ENCODE results near the gene HSPG2.
"Not testable (repeated sequence)": the region's sequence is repeated elsewhere in the genome, so short reads cannot be mapped to it uniquely, and the experiment has no call there.

HSPG2 gene

GRCh38 chr1:21946836-21947587 lies 9.9 kb upstream of the HSPG2 start:
- in situ Hi-C loops (cut with MboI; ENCODE audit: low sequenced_read_pairs, unreplicated experiment) = no loop called here
- TF ChIP-seq CTCF (IDR thresholded peaks at IDR 0.05; ENCODE audit: borderline replicate concordance, control extremely low read depth, extremely low read depth, insufficient read depth, missing control alignments) = no peak
- no peak for DNase-seq (ENCODE audit: low spot score)

DNA sequence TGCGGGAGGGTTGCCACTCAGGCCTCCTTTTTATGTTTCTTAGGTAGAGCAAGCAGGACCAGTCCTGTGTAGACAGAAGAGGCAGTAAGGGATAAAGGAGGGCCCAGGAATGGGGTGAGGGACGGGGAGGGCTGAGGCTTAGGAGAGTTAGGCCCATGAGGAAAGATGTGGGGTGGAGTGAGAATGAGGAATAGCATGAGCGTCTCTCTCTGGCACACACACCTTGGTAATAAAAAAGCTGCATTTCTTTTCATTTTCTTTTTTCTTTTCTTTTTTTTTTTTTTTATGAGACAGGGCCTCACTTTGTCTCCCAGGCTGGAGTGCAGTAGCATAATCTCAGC lies 7.6 kb upstream of the HSPG2 start:
- in situ Hi-C loops (cut with MboI; ENCODE audit: low sequenced_read_pairs, unreplicated experiment) = no loop called here
- TF ChIP-seq CTCF (IDR thresholded peaks at IDR 0.05; ENCODE audit: borderline replicate concordance, control extremely low read depth, extremely low read depth, insufficient read depth, missing control alignments) = no peak
- DNase-seq (ENCODE audit: low spot score) = no peak

GRCh38 chr1:21942959-21943640 lies 6.0 kb upstream of the HSPG2 start:
- in situ Hi-C loops (cut with MboI; ENCODE audit: low sequenced_read_pairs, unreplicated experiment); DNase-seq (ENCODE audit: low spot score): not testable (repeated sequence)

- no peak for TF ChIP-seq CTCF (IDR thresholded peaks at IDR 0.05; ENCODE audit: borderline replicate concordance, control extremely low read depth, extremely low read depth, insufficient read depth, missing control alignments)
- DNase-seq (ENCODE audit: low spot score) = no peak
- in situ Hi-C loops (cut with MboI; ENCODE audit: low sequenced_read_pairs, unreplicated experiment) = no loop called here
Measured at GRCh38 chr1:21942464-21942863, 5.4 kb upstream of the HSPG2 start.

- in situ Hi-C loops (cut with MboI; ENCODE audit: low sequenced_read_pairs, unreplicated experiment) = no loop called here
- no peak for TF ChIP-seq CTCF (IDR thresholded peaks at IDR 0.05; ENCODE audit: borderline replicate concordance, control extremely low read depth, extremely low read depth, insufficient read depth, missing control alignments)
- DNase-seq (ENCODE audit: low spot score) = no peak
Measured at GRCh38 chr1:21941370-21941769, 4.3 kb upstream of the HSPG2 start.

GRCh38 chr1:21940492-21940891 lies 3.4 kb upstream of the HSPG2 start:
- in situ Hi-C loops (cut with MboI; ENCODE audit: low sequenced_read_pairs, unreplicated experiment) = no loop called here
- no peak for TF ChIP-seq CTCF (IDR thresholded peaks at IDR 0.05; ENCODE audit: borderline replicate concordance, control extremely low read depth, extremely low read depth, insufficient read depth, missing control alignments)
- DNase-seq (ENCODE audit: low spot score) = no peak

GRCh38 chr1:21939650-21940374 lies 2.7 kb upstream of the HSPG2 start:
- TF ChIP-seq CTCF (IDR thresholded peaks at IDR 0.05; ENCODE audit: borderline replicate concordance, control extremely low read depth, extremely low read depth, insufficient read depth, missing control alignments) = no peak
- no peak for DNase-seq (ENCODE audit: low spot score)
- in situ Hi-C loops (cut with MboI; ENCODE audit: low sequenced_read_pairs, unreplicated experiment) = no loop called here
